HUES48 (cell line): ENCODE data around the gene RALGDS.

ENCODE experiments used
- H3K27ac ChIP-seq: one replicate; pipeline ENCODE4 v1.7.0; 2013; ENCODE audit warnings: low read depth, low read length, inconsistent platforms
- H3K27me3 ChIP-seq: 2 replicates; pipeline ENCODE4 v1.6.1; 2013; ENCODE audit warnings: mild to moderate bottlenecking, low read length; ENCODE audit not compliant: control insufficient read depth, insufficient read depth
- H3K36me3 ChIP-seq: 2 replicates; pipeline ENCODE4 v1.6.1; 2013; ENCODE audit warnings: low read length; ENCODE audit not compliant: control insufficient read depth, insufficient read depth
- H3K4me1 ChIP-seq: 2 replicates; pipeline ENCODE4 v1.6.1; 2013; ENCODE audit warnings: mild to moderate bottlenecking, low read length; ENCODE audit not compliant: control insufficient read depth, insufficient read depth
- H3K4me3 ChIP-seq: 2 replicates; pipeline ENCODE4 v1.5.1; 2013; ENCODE audit warnings: mild to moderate bottlenecking, low read depth, low read length
- H3K9ac ChIP-seq: 2 replicates; pipeline ENCODE4 v1.6.1; 2013; ENCODE audit warnings: mild to moderate bottlenecking, low read depth, low read length, moderate library complexity
- H3K9me3 ChIP-seq: 2 replicates; pipeline ENCODE4 v1.6.1; 2013; ENCODE audit warnings: low read length; ENCODE audit not compliant: control insufficient read depth, insufficient read depth

Gene RALGDS

DNA sequence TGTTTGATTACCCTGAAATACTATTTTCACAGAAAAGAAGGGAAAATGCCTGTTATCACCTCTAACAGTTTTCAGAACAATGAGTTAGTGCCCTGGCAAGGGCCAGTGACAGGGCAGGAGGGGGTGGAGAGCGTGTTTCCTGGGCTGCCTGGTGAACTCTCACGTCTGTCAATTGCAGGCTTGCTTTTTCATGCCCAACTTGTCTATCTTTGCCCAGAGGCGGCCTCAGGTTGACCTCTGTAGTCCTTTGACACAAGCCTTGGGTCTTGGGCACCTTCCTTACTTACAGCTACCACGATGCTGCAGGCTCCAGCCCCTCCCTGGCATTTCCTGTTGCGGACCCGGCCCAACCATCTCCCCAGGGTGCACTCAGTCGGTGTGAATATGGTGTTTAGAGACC, 61.4 kb downstream of the RALGDS start:
- no peaks in the 10 kb centered on the region for H3K27me3 ChIP-seq
- H3K4me3 ChIP-seq: no peak overlapping the region
- H3K27ac ChIP-seq: no peak overlapping the region
- peaks cover 24% of the 10 kb centered on the region for H3K4me1 ChIP-seq
- no peak overlapping the region for H3K9ac ChIP-seq
- H3K9me3 ChIP-seq: no peaks in the 10 kb centered on the region
- H3K36me3 ChIP-seq: peaks cover 41% of the 10 kb centered on the region

DNA sequence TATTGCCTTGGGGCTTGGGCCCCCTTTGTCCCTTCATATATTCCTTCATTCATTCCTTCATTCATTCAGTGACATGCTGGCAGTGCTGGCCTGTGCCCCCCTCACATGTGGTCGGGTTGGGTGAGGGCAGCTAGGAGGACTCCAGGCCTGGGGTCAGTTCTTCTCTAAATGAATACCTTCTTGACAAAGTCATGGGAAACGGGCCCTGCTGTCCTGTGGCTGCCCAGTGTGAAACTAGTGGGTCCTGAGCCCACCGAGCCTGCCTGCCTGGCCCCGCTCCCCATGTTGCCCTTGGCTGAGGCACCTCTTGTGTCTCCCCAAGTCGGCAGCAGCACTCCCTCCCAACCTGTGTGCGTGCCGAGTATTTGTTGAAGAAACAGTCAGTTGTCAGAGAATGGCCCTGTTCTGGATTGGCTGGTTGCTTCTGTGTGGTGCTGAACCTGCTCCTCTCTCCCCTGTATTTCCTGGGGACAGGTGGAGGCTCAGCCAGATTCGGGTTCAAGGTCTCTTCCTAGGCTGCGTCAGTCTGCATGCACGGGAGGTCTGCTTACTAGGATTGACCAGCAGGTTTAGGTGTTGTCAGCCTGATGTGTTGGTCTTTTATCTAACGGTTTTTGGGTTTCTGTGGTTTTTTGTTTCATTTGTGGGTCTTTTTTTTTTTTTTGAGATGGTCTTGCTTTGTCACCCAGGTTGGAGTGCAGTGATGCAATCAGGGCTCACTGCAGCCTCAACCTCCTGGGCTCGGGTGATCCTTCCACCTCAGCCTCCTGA, 62.3 kb downstream of the RALGDS start:
- Histone ChIP-seq H3K9me3 (no peaks in the 10 kb centered on the region), H3K27me3 (no peaks in the 10 kb centered on the region), H3K4me3 (no peak overlapping the region), H3K27ac (no peak overlapping the region), H3K36me3 (peaks cover 50% of the 10 kb centered on the region), H3K9ac (no peak overlapping the region), H3K4me1 (peaks cover 24% of the 10 kb centered on the region)

DNA sequence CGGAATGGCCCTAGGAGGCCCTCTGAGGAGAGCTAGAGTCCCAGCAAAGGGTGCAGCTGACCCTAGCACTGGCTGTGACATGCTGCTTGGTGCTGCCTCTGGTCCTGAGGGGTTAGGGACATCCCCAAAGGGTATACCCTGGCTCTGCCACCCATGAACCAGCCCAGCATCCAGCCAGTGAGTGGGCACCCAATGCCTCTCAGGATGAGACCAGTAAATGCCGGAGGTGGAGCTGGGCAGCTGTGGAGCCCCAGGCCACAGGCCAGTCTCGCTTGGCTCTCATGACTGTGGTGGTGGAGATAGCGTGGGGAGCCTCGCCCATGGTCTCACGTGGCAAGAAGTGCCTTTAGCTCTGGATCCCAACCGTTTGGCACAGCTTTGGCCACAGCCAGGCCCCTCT, 63.0 kb downstream of the RALGDS start:
- H3K9me3 ChIP-seq: no peaks in the 10 kb centered on the region
- no peak overlapping the region for H3K9ac ChIP-seq
- no peaks in the 10 kb centered on the region for H3K27me3 ChIP-seq
- no peak overlapping the region for H3K4me3 ChIP-seq
- peaks cover 24% of the 10 kb centered on the region for H3K4me1 ChIP-seq
- no peak overlapping the region for H3K27ac ChIP-seq
- peaks cover 56% of the 10 kb centered on the region for H3K36me3 ChIP-seq

DNA sequence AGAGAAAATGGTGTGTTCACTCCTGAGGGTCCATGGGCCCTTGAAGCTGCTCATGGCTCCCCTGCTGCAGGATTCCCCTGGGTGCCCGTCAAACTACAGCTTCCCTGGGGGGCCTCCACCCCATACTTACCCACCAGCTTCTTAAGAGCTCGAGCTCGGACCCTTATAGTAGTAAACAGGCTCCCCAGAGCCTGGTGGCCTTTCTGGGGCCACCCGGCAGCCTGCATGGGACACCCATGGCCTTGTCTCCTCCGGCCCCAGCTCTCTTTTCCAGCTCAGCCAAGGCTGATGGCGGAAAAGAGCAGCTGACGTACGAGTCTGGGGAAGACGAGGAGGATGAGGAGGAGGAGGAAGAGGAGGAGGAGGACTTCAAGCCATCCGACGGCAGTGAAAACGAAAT, 63.5 kb downstream of the RALGDS start:
- Histone ChIP-seq H3K36me3 (peaks cover 60% of the 10 kb centered on the region), H3K4me3 (no peak overlapping the region), H3K9ac (no peak overlapping the region), H3K27ac (no peak overlapping the region), H3K9me3 (no peaks in the 10 kb centered on the region), H3K27me3 (no peaks in the 10 kb centered on the region), H3K4me1 (peaks cover 24% of the 10 kb centered on the region)

DNA sequence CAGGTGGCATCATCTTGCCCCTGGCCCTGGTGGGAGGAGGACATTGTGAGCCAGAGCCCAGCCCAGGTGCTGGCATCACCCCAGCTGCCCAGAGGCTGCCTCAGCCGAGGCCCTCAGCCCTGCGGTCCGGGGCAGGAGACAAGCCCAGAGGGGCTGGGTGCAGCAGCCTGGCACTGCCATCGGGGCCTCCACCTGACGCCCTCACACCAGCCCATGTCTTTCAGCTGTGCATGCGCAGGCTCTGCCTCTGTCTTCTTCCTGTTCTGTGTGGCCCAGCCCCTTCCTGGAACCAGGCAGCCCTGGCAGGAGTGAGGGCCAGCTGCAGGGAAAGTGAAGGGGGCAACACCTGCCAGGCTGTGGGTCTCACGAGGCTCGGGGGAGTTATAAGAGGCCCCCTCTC, 64.0 kb downstream of the RALGDS start:
- H3K27me3 ChIP-seq: no peaks in the 10 kb centered on the region
- H3K36me3 ChIP-seq: peaks cover 63% of the 10 kb centered on the region
- H3K9ac ChIP-seq: no peak overlapping the region
- no peaks in the 10 kb centered on the region for H3K9me3 ChIP-seq
- H3K4me3 ChIP-seq: no peak overlapping the region
- no peak overlapping the region for H3K27ac ChIP-seq
- peaks cover 24% of the 10 kb centered on the region for H3K4me1 ChIP-seq

DNA sequence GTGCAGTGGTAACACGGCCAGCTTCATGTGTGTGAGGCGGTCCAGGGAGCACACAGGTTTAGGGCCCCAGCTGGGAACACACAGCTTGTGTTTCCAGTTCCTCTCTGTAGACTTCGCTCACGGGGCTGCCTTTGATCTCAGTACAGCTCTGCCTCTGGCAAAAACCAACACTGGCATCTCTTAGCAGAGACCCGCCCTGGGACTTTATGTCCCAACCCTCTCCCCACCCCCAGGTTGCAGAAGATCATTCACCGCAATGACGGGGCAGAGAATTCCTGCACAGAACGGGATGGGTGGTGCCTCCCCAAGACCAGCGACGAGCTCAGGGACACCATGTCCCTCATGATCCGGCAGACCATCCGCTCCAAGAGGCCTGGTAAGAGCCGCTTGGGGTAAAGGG, 64.5 kb downstream of the RALGDS start:
- H3K27ac ChIP-seq: no peak overlapping the region
- peaks cover 68% of the 10 kb centered on the region for H3K36me3 ChIP-seq
- no peaks in the 10 kb centered on the region for H3K27me3 ChIP-seq
- H3K4me1 ChIP-seq: peaks cover 23% of the 10 kb centered on the region
- no peak overlapping the region for H3K9ac ChIP-seq
- H3K9me3 ChIP-seq: no peaks in the 10 kb centered on the region
- H3K4me3 ChIP-seq: no peak overlapping the region

DNA sequence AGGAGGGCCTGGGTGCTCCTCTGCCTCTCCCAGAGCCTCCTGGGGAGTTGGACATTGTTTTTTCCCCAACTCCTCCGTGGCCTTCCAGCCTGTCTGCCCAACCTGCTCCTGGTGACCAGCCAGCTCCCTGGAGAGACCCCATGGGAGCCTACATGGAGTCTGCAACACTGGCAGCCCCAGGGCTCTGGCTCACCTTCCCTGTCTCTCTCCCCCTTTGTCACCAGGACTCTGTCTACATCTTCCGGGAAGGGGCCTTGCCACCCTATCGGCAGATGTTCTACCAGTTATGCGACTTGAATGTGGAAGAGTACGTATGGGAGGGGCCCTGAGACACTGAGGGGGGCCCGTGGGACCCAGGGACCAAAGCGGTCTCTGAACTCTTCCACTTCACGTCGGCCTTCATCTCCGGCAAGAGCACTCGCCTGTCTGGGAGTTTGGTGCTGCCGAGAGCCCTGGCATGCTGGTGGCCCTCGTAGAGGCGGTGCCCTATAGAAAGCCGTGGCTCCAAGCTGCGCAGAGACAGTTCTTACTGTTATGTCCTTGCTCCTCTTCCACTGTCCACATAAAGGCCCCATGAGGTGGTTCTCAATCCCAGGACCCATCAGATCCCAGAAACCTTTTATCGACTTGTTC, 65.1 kb downstream of the RALGDS start:
- H3K9me3 ChIP-seq: no peaks in the 10 kb centered on the region
- H3K27ac ChIP-seq: no peak overlapping the region
- H3K9ac ChIP-seq: no peak overlapping the region
- H3K4me3 ChIP-seq: no peak overlapping the region
- H3K27me3 ChIP-seq: no peaks in the 10 kb centered on the region
- peaks cover 18% of the 10 kb centered on the region for H3K4me1 ChIP-seq
- H3K36me3 ChIP-seq: peaks cover 74% of the 10 kb centered on the region

DNA sequence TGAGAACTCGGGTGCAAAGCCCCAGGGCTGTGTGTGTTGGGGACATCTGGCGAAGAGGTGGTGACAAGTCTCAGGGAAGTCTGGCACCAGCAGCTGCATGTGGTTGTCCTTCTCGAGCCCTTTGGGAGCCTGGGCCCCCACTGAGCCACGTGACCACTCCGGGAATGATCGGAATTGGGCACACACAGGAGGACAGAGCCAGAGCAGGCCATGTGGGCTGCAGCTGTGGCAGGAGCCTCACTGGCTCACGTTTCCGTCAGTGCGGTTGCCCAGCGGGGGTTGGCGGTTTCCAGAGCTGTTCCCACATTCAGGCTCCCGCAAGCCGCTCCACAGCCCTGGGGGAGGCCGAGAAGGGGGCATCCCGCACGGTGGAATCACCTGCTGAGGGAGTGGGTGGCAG, 66.1 kb downstream of the RALGDS start:
- no peak overlapping the region for H3K4me3 ChIP-seq
- H3K9ac ChIP-seq: no peak overlapping the region
- H3K27ac ChIP-seq: no peak overlapping the region
- no peaks in the 10 kb centered on the region for H3K27me3 ChIP-seq
- peaks cover 83% of the 10 kb centered on the region for H3K36me3 ChIP-seq
- H3K9me3 ChIP-seq: no peaks in the 10 kb centered on the region
- H3K4me1 ChIP-seq: peaks cover 14% of the 10 kb centered on the region

DNA sequence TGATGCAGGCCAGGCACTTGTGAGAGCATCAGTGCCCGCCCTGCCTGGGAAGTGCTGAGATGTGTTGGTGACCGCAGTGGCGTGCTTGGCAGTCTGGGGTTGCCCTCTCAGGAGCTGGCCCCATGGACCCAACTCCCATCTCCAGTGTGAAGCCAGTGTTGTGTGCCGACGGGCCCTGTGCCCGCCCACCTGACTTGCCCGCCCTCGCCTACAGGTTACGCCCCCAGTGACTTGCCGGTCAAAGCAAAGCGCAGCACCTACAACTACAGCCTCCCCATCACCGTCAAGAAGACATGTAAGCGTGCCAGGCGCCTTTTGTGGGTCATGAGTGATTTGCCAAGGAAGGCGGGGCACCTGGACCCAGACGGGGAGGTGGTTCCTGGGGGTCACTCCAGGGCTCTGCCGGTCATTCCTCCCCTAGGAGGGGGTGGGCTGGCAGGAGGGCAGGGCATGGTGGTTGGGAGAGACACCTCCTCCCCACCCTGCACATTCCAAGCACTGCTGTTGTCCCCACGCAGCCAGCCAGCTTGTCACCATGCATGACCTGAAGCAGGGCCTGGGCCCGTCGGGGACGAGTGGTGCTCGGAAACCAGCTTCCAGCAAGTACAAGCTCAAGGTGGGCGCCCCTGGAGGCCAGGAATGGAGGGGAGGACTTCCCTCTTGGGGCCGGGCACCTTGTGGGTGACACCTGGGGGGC, 66.7 kb downstream of the RALGDS start:
- H3K4me1 ChIP-seq: peaks cover 8% of the 10 kb centered on the region
- no peak overlapping the region for H3K27ac ChIP-seq
- no peaks in the 10 kb centered on the region for H3K27me3 ChIP-seq
- H3K9ac ChIP-seq: no peak overlapping the region
- H3K9me3 ChIP-seq: no peaks in the 10 kb centered on the region
- H3K4me3 ChIP-seq: no peak overlapping the region
- H3K36me3 ChIP-seq: peaks cover 90% of the 10 kb centered on the region

DNA sequence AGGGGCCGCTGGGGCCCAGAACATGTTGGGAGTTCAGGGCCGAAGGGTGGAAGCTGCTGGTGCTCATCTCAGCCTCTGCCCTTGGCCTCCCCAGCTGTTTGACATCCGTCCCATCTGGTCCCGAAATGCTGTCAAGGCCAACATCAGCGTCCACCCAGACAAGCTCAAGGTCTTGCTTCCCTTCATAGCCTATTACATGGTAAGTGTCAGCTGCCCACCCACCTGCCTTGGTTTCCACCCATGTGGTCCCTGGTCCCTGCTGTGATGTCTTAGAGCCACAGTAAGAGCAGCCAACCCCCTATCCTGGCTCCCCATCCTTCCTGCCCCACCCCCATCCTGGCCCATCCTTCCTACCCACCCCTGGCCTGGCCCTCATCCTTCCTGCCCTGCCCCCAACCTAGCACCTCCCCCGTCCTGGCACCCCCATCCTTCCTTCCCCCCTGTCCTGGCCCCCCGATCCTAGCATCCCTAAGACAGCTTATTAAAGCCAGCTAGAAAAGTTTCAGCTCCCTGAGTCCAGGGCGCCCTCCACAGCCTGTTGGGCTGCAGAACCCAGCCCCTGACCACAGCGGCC, 69.0 kb downstream of the RALGDS start:
- H3K36me3 ChIP-seq: peaks cover 83% of the 10 kb centered on the region

More for the DNA sequence above, 69.0 kb downstream of the RALGDS start:
- H3K9ac ChIP-seq: no peak overlapping the region
- no peaks in the 10 kb centered on the region for H3K4me1 ChIP-seq
- H3K27ac ChIP-seq: no peak overlapping the region
- H3K4me3 ChIP-seq: no peak overlapping the region
- no peaks in the 10 kb centered on the region for H3K27me3 ChIP-seq
- no peaks in the 10 kb centered on the region for H3K9me3 ChIP-seq
